GM18526 (cell line): ENCODE data around the gene MTO1.
A peak's percentile ranks its signal among the peaks of the same experiment; 100 is the strongest.

Experiments used
- POLR2A ChIP-seq: IDR thresholded peaks from 3 replicates; pipeline ENCODE4 v1.6.1; 2011; ENCODE audit not compliant: insufficient read length; ENCODE audit errors: extremely low read depth

MTO1 gene

GRCh38 chr6:73481969-73482368 lies 20.4 kb downstream of the MTO1 start:
- no peak for TF ChIP-seq POLR2A

- TF ChIP-seq POLR2A: no peak
Measured at GRCh38 chr6:73484438-73484837, 22.9 kb downstream of the MTO1 start.

- no peak for TF ChIP-seq POLR2A
Measured at GRCh38 chr6:73487473-73487872, 25.9 kb downstream of the MTO1 start.

- no peak for TF ChIP-seq POLR2A
Measured at GRCh38 chr6:73491377-73491776, 29.8 kb downstream of the MTO1 start.

- TF ChIP-seq POLR2A: no peak
Measured at GRCh38 chr6:73497915-73498314, 36.4 kb downstream of the MTO1 start.

GRCh38 chr6:73503027-73503772 lies 41.7 kb downstream of the MTO1 start:
- no peak for TF ChIP-seq POLR2A

GRCh38 chr6:73504160-73504559 lies 42.6 kb downstream of the MTO1 start:
- no peak for TF ChIP-seq POLR2A

GRCh38 chr6:73505142-73505541 lies 43.6 kb downstream of the MTO1 start:
- TF ChIP-seq POLR2A: no peak

- TF ChIP-seq POLR2A: no peak
Measured at GRCh38 chr6:73506246-73506645, 44.7 kb downstream of the MTO1 start.

- no peak for TF ChIP-seq POLR2A
Measured at GRCh38 chr6:73508776-73509175, 47.2 kb downstream of the MTO1 start.

GRCh38 chr6:73509851-73510250 lies 48.3 kb downstream of the MTO1 start:
- no peak for TF ChIP-seq POLR2A

- no peak for TF ChIP-seq POLR2A
Measured at GRCh38 chr6:73511796-73512195, 50.3 kb downstream of the MTO1 start.

- TF ChIP-seq POLR2A: no peak
Measured at GRCh38 chr6:73513496-73513854, 51.9 kb downstream of the MTO1 start.

GRCh38 chr6:73514746-73515110 lies 53.2 kb downstream of the MTO1 start:
- no peak for TF ChIP-seq POLR2A

- peak; percentile 19 for TF ChIP-seq POLR2A
Measured at GRCh38 chr6:73515204-73515655, 53.7 kb downstream of the MTO1 start.

- TF ChIP-seq POLR2A: no peak
Measured at GRCh38 chr6:73516514-73517489, 55.3 kb downstream of the MTO1 start.
